GM21786 (cell line): Measurements from ENCODE around the gene TLE2.
"Not testable (repeated sequence)": the region's sequence is repeated elsewhere in the genome, so short reads cannot be mapped to it uniquely, and the experiment has no call there.

Source experiments
- ATAC-seq: cut with Tn5 transposase; IDR thresholded peaks from one replicate; pipeline ENCODE4 v1.9.1; 2021; ENCODE audit not compliant: unreplicated experiment

Gene TLE2

GRCh38 chr19:3056417-3057088, 27.5 kb upstream of the TLE2 start:
- no peak for ATAC-seq

- ATAC-seq = no peak
Observed at GRCh38 chr19:3055741-3056416, 26.8 kb upstream of the TLE2 start.

GRCh38 chr19:3054972-3055740, 26.1 kb upstream of the TLE2 start:
- ATAC-seq = no peak

- ATAC-seq = no peak
Observed at GRCh38 chr19:3054265-3054971, 25.3 kb upstream of the TLE2 start.

- no peak for ATAC-seq
Observed at GRCh38 chr19:3053780-3054179, 24.7 kb upstream of the TLE2 start.

- ATAC-seq = no peak
Observed at GRCh38 chr19:3053218-3053621, 24.1 kb upstream of the TLE2 start.

GRCh38 chr19:3050016-3050415, 20.9 kb upstream of the TLE2 start:
- ATAC-seq = not testable (repeated sequence)

GRCh38 chr19:3049089-3049488, 20.0 kb upstream of the TLE2 start:
- ATAC-seq = no peak

- no peak for ATAC-seq
Observed at GRCh38 chr19:3048190-3048533, 19.1 kb upstream of the TLE2 start.

- no peak for ATAC-seq
Observed at GRCh38 chr19:3047496-3048189, 18.6 kb upstream of the TLE2 start.

GRCh38 chr19:3046698-3047495, 17.8 kb upstream of the TLE2 start:
- no peak for ATAC-seq

- no peak for ATAC-seq
Observed at GRCh38 chr19:3045885-3046697, 17.0 kb upstream of the TLE2 start.

- no peak for ATAC-seq
Observed at GRCh38 chr19:3045191-3045590, 16.1 kb upstream of the TLE2 start.

GRCh38 chr19:3042621-3043267, 13.7 kb upstream of the TLE2 start:
- no peak for ATAC-seq

- ATAC-seq = no peak
Observed at GRCh38 chr19:3041761-3042620, 12.9 kb upstream of the TLE2 start.

GRCh38 chr19:3041327-3041726, 12.2 kb upstream of the TLE2 start:
- no peak for ATAC-seq

- no peak for ATAC-seq
Observed at GRCh38 chr19:3039641-3040077, 10.6 kb upstream of the TLE2 start.

GRCh38 chr19:3039125-3039524, 10.0 kb upstream of the TLE2 start:
- no peak for ATAC-seq
